T-helper 2 cell treated with Interferon-gamma antibody and Interleukin-4, amounts not matched to agents 100 ng/mL and 5 ng/mL, for 36 hours (primary cell): ENCODE data around the gene ADIG. TPM values are rescaled to one million over a fixed set of nuclear protein-coding genes. Genes with fewer than 3 reads are reported as not detected.

Experiments
- intact Hi-C: fragments of 100-400 bp; cut with micrococcal nuclease; formaldehyde crosslinking; loops from one replicate; pipeline ENCODE4 v1.15.1; 2023
- total RNA-seq: library from RNA; stranded (reverse); gene quantifications from 2 replicates; pipeline ENCODE4 v1.2.3, GENCODE V29; 2022

The ADIG gene
- total RNA-seq, 1 donor from 2014 or later = not detected

DNA sequence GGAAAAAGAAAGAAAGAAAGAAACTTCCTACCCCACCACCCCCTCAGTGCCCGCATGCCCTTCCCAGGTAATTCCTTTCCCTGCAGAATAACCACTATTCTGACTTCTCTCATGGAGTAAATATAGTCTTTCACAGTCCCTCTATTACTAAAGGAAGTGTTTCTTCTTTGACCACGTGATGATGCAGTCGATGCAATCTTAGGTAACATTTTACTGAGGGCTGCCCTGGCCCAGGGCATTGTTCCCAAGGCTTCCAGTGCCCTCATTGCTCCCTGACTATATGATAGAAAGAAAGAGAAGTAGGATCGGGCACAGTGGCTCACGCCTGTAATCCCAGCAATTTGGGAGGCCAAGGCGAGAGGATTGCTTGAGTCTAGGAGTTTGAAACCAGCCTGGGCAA is 49.7 kb downstream of the ADIG start:
- intact Hi-C loops = loop anchor here (5.0 kb wide), 1 partner anchor 417 kb away; no protein-coding TSS in a partner anchor

- intact Hi-C loops = loop anchor here (5.0 kb wide), 1 partner anchor 416 kb away; no protein-coding TSS in a partner anchor
Measured at GRCh38 chr20:38631155-38632022, 50.4 kb downstream of the ADIG start.

GRCh38 chr20:38633577-38634093 is 52.6 kb downstream of the ADIG start:
- intact Hi-C loops = loop anchor here (5.0 kb wide), 1 partner anchor 414 kb away; no protein-coding TSS in a partner anchor

DNA sequence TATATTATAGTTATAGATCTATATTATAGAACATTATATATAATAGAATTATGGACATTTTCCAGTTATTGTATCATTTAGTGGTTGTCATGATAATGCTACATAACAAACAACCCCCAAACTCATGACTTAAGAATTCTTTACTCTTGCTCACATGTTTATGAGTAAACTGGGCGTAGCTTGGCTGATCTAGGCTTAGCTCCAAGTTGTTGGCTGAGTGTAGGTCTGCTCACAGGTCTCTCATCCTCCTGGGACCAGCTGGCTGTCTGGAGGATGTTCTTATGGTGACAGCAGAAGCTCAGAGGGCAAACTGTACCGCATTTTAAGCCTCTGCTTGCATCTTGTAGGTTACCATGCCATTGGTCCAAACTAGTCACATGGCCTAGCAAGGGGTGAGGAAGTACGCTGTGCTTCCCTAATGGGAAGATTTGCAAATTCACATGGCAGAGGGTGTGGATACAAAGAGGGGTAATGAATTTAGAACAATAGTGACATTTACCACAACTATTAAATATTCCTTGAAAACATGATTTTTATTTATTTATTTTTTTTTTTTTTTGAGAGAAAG is 54.8 kb downstream of the ADIG start:
- intact Hi-C loops = no loop called here

Other genes starting within 250 kb of the ADIG start
- not detected in 2 replicates for gene LBP, start 234.7 kb upstream of the ADIG start, total RNA-seq
- gene SNHG17, start 145.9 kb upstream of the ADIG start, total RNA-seq = 48.6 and 50.3 TPM in 2 replicates
- gene RALGAPB, start 108.4 kb upstream of the ADIG start, total RNA-seq = 34.5 TPM in 2 replicates
- not detected in 2 replicates for gene ARHGAP40, start 20.6 kb downstream of the ADIG start, total RNA-seq
- not detected in 2 replicates for gene SLC32A1, start 143.3 kb downstream of the ADIG start, total RNA-seq
- gene ACTR5, start 167.3 kb downstream of the ADIG start, total RNA-seq = 8.7 and 10.0 TPM in 2 replicates
- 55.0 and 56.1 TPM in 2 replicates for gene PPP1R16B, start 224.5 kb downstream of the ADIG start, total RNA-seq